Endothelial cell of umbilical vein (primary cell): ENCODE data around the gene CUL3. TPM values are rescaled to one million over a fixed set of nuclear protein-coding genes. Genes with fewer than 3 reads are reported as not detected.

ENCODE experiments used
- BruUV-seq: library from RNA; stranded (reverse); fragments of 400-500 nt; replicated peaks from 2 replicates; lab custom pipeline; 2021; lab: Mats Ljungman, UMichigan
- CTCF ChIA-PET: fragments of 300-600, 350-600 bp; sonication (Branson Sonifier 250); formaldehyde crosslinking; loops from one replicate; lab custom pipeline; 2021; ENCODE audit warnings: antibody characterized with exemption, inconsistent platforms; lab: Charles Lee
- POLR2A ChIA-PET: fragments of 300-600, 350-600 bp; sonication (Branson Sonifier 250); formaldehyde crosslinking; loops from one replicate; lab custom pipeline; 2021; ENCODE audit warnings: antibody characterized with exemption, inconsistent platforms; lab: Charles Lee
- DNase-seq: peaks from one replicate; pipeline ENCODE4 v3.0.0-alpha.2; 2011; ENCODE audit warnings: low read depth, low spot score
- FAIRE-seq: peaks from 2 replicates; lab custom pipeline; 2011; peaks lifted over from hg19 to GRCh38; lab: Jason Lieb, UNC
- H2AFZ ChIP-seq: 2 replicates; pipeline ENCODE4 v1.6.0; 2012; ENCODE audit warnings: low read depth, low read length, control low read depth, inconsistent platforms
- H3K27ac ChIP-seq: 2 replicates; pipeline ENCODE4 v1.5.1; 2011; ENCODE audit warnings: low read depth, mild to moderate bottlenecking, control low read depth, low read length, moderate library complexity; ENCODE audit not compliant: insufficient read depth
- H3K27me3 ChIP-seq, 2 experiments: 2 replicates each; pipeline versions ENCODE4 v1.6.0 to v1.6.1; 2011; ENCODE audit warnings: low read length in 2 of 2, mixed read lengths in 1 of 2; ENCODE audit not compliant: control insufficient read depth in 2 of 2, insufficient read depth in 2 of 2
- H3K36me3 ChIP-seq, 2 experiments: 2 replicates in 1 of 2; 3 replicates in 1 of 2; pipeline ENCODE4 v1.5.1; 2011; ENCODE audit warnings: low read length in 2 of 2, mild to moderate bottlenecking in 1 of 2, moderate library complexity in 1 of 2; ENCODE audit not compliant: control insufficient read depth in 2 of 2, insufficient read depth in 2 of 2; ENCODE audit errors: extremely low read depth in 1 of 2
- H3K4me1 ChIP-seq: 3 replicates; pipeline ENCODE4 v1.5.1; 2011; ENCODE audit warnings: mild to moderate bottlenecking, low read length; ENCODE audit not compliant: control insufficient read depth, insufficient read depth; ENCODE audit errors: extremely low read depth
- H3K4me2 ChIP-seq: 2 replicates; pipeline ENCODE4 v1.6.1; 2011; ENCODE audit warnings: low read length, control low read depth, mixed read lengths; ENCODE audit not compliant: insufficient read depth
- H3K4me3 ChIP-seq, 3 experiments: fragments of 200-600 bp in 1 of 3; sonication (generic), shearing (Covaris generic) in 1 of 3; replicated peaks in 1 of 3; 2 replicates each; pipeline ENCODE4 v1.5.1; 2011 to 2016; ENCODE audit warnings: control low read depth in 3 of 3, low read length in 3 of 3, mild to moderate bottlenecking in 2 of 3, inconsistent platforms in 1 of 3, low read depth in 1 of 3, moderate library complexity in 1 of 3; ENCODE audit not compliant: insufficient read depth in 1 of 3
- H3K79me2 ChIP-seq: 2 replicates; pipeline ENCODE4 v1.6.0; 2012; ENCODE audit warnings: low read length, inconsistent platforms; ENCODE audit not compliant: control insufficient read depth, insufficient read depth
- H3K9ac ChIP-seq: replicated peaks from 2 replicates; pipeline ENCODE3; 2011; ENCODE audit warnings: low read length, control low read depth; ENCODE audit not compliant: insufficient read depth; ENCODE audit errors: extremely low read depth
- H3K9me1 ChIP-seq: replicated peaks from 3 replicates; pipeline ENCODE4 v1.6.0; 2011; ENCODE audit warnings: mild to moderate bottlenecking, low read length; ENCODE audit not compliant: control insufficient read depth, insufficient read depth; ENCODE audit errors: extremely low read depth
- H3K9me3 ChIP-seq: replicated peaks from 2 replicates; pipeline ENCODE4 v1.5.1; 2012; ENCODE audit warnings: low read length, inconsistent platforms; ENCODE audit not compliant: control insufficient read depth, insufficient read depth
- H4K20me1 ChIP-seq: replicated peaks from 2 replicates; pipeline ENCODE3; 2011; ENCODE audit warnings: mild to moderate bottlenecking, low read length; ENCODE audit not compliant: control insufficient read depth, insufficient read depth; ENCODE audit errors: extremely low read depth
- CTCF ChIP-seq, 2 donors: IDR thresholded peaks; 1 replicate in 1 of 2; 2 replicates in 1 of 2; pipeline ENCODE4 v1.5.1; 2011; ENCODE audit warnings: low read length in 2 of 2, mild to moderate bottlenecking in 2 of 2, moderate library complexity in 2 of 2, control low read depth in 1 of 2, inconsistent platforms in 1 of 2, low read depth in 1 of 2; ENCODE audit not compliant: insufficient read depth in 1 of 2; ENCODE audit errors: extremely low read depth in 1 of 2
- EZH2 ChIP-seq: IDR thresholded peaks from 2 replicates; pipeline ENCODE4 v1.6.1; 2012; ENCODE audit warnings: borderline replicate concordance, low read depth, mild to moderate bottlenecking, moderate library complexity, low read length, inconsistent platforms; ENCODE audit not compliant: severe bottlenecking
- FOS ChIP-seq: IDR thresholded peaks from 2 replicates; pipeline ENCODE4 v1.6.1; 2011; ENCODE audit warnings: mild to moderate bottlenecking, low read length, moderate library complexity, borderline replicate concordance; ENCODE audit not compliant: insufficient read depth
- GATA2 ChIP-seq: IDR thresholded peaks from 2 replicates; pipeline ENCODE4 v1.7.0; 2011; ENCODE audit warnings: low read depth, mild to moderate bottlenecking, moderate library complexity, mixed read lengths, low read length; ENCODE audit not compliant: insufficient read length, insufficient read depth
- JUN ChIP-seq: IDR thresholded peaks from 2 replicates; pipeline ENCODE4 v1.6.1; 2011; ENCODE audit warnings: borderline replicate concordance, low read depth; ENCODE audit not compliant: insufficient read length, insufficient read depth
- MAX ChIP-seq: IDR thresholded peaks from 2 replicates; pipeline ENCODE4 v1.6.1; 2011; ENCODE audit not compliant: insufficient read depth, insufficient read length
- MYC ChIP-seq: IDR thresholded peaks from one replicate; pipeline ENCODE4 v1.6.1; 2011; ENCODE audit warnings: mild to moderate bottlenecking, low read depth, low read length
- POLR2A ChIP-seq: IDR thresholded peaks from 2 replicates; pipeline ENCODE4 v1.6.1; 2012; ENCODE audit warnings: low read depth, mild to moderate bottlenecking, control low read depth, low read length
- POLR2AphosphoS5 ChIP-seq: IDR thresholded peaks from 2 replicates; pipeline ENCODE4 v1.6.1; 2012; ENCODE audit warnings: low read depth, mild to moderate bottlenecking, control low read depth, low read length, moderate library complexity; ENCODE audit not compliant: insufficient read depth
- dilution Hi-C: fragments of 300-500 bp; cut with MboI; formaldehyde crosslinking; loops from one replicate; pipeline ENCODE4 v1.15.0; 2019; ENCODE audit warnings: low sequenced_read_pairs; ENCODE audit not compliant: extremely low pct_ligation_motif_present
- intact Hi-C: fragments of 100-400 bp; cut with micrococcal nuclease; formaldehyde crosslinking; loops from one replicate; pipeline ENCODE4 v1.10.0; 2022
- polyA plus RNA-seq, 4 experiments: library from polyadenylated mRNA; depleted of rRNA in 3 of 4; stranded (reverse) in 3 of 4; unstranded in 1 of 4; fragments of >200 nt; gene quantifications; 2 replicates each; pipeline versions ENCODE4 v1.2.1 to v1.2.3, GENCODE V29; 2011 to 2012; ENCODE audit warnings: missing spikeins in 1 of 4
- total RNA-seq: library from RNA; stranded (reverse); gene quantifications from 2 replicates; pipeline ENCODE4 v1.2.3, GENCODE V29; 2021

The CUL3 gene
- total and polyA plus RNA-seq, 2 donors (not counting 3 experiments of a cell fraction or from before 2014, with no cell fraction given) = 22.7 to 82.3 TPM

DNA sequence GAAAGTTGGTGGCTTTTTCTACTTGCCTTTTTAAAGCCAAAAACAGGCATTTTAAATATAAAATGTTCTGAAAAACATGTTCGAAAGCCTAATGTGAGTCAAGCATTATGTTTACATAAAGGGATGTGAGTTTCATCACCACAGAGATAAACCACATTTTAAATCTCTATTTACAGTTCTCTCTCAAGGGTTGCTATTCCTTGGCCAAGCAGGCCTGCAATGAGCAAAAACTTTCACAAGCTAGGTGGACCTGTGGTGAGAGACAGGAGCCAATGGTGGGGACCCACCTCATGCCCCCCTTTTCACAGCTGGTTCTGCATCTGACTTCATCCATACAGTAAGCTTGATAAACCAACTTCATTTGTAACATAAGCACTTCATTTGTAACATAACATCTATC is 65.1 kb downstream of the CUL3 start:
- Histone ChIP-seq H2AFZ (no peak overlapping the region), H3K9ac (no peak overlapping the region), H3K9me3 (no peaks in the 10 kb centered on the region), H3K27me3 (no peaks in the 10 kb centered on the region), H3K4me3 (no peak overlapping the region), H4K20me1 (peaks cover 2% of the 10 kb centered on the region), H3K27ac (no peak overlapping the region), H3K9me1 (no peaks in the 10 kb centered on the region), H3K79me2 (peaks cover 88% of the 10 kb centered on the region), H3K36me3 (no peaks in the 10 kb centered on the region), H3K4me1 (peaks cover 2% of the 10 kb centered on the region), H3K4me2 (no peak overlapping the region)
- no peak for FAIRE-seq
- no TSS peak for BruUV-seq
- no peak for DNase-seq
- ChIA-PET CTCF (interaction anchor here (0.6 to 1.0 kb wide), 2 partner anchors 12 to 279 kb away, joined by 3 read pairs; no protein-coding TSS in a partner anchor), POLR2A (no interaction called here)
- intact Hi-C loops = no loop called here
- TF ChIP-seq GATA2 = no peak
- no peak for TF ChIP-seq MYC
- no peak for TF ChIP-seq JUN
- no peak for TF ChIP-seq POLR2A
- TF ChIP-seq POLR2AphosphoS5 = no peak
- TF ChIP-seq CTCF (IDR thresholded peaks at IDR 0.05; ENCODE audit: extremely low read depth in 1 of 2, insufficient read depth in 1 of 2, low read depth in 1 of 2, low read length in 2 of 2) = no peak
- TF ChIP-seq FOS = no peak
- no peak for TF ChIP-seq EZH2
- no peak for TF ChIP-seq MAX
- dilution Hi-C loops = no loop called here
